ENCODE measurements around the gene GPR18.

Gene GPR18

DNA sequence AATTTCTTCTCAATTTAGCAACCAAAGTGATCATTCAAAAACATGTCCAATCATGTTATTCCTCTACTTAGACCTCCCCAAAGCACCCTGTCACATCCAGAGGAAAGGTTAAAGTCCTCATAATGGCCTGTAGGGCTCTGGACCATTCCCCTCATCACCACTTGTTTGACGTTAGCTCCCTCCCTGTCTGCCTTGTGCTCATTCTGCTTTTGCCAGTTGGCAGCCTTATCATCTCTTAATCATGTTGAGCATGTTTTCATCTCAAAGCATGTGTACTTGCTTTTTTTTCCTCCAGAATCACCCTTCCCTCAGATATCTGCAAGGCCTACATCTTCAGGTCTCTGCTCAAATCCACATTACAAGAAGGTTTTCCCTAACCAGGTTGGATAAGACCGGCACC lies 31.7 kb downstream of the GPR18 start:
- H3K27ac ChIP-seq: no peak overlapping the region
- DNase-seq (ENCODE audit: low spot score): no peak
- TF ChIP-seq CTCF (conservative IDR thresholded peaks at IDR 0.05; ENCODE audit: low read depth): no peak
- CTCF ChIA-PET: interaction anchor here (0.7 kb wide), 1 partner anchor 212 kb away, joined by 3 read pairs; no protein-coding TSS in a partner anchor
- POLR2A ChIA-PET (ENCODE audit: low non-redundant PET): no interaction called here

GRCh38 chr13:99225078-99225477 lies 33.1 kb downstream of the GPR18 start:
- DNase-seq (ENCODE audit: low spot score): no peak
- ChIA-PET CTCF (no interaction called here), POLR2A (ENCODE audit: low non-redundant PET) (no interaction called here)
- no peak overlapping the region for H3K27ac ChIP-seq
- no peak for TF ChIP-seq CTCF (conservative IDR thresholded peaks at IDR 0.05; ENCODE audit: low read depth)

DNA sequence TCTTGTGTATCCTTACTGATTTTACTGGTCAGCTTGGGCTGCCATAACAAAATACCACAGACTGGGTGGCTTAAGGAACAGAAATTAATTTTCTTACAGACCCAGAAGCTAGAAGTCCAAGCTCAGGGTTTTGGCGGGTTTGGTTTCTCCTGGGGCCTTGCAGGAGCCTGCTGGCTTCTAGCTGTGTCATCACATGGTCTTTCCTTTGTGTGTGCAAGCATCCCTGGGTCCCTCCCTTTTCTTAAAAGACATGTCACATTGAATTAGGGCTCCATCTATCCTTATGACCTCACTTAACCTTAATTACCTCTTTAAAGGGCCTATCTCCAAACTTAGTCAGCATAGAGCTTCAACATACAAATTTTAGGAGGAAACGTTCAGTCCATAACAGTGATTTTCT lies 34.2 kb downstream of the GPR18 start:
- no peak for DNase-seq (ENCODE audit: low spot score)
- H3K27ac ChIP-seq: no peak overlapping the region
- POLR2A ChIA-PET (ENCODE audit: low non-redundant PET): no interaction called here
- TF ChIP-seq CTCF (conservative IDR thresholded peaks at IDR 0.05; ENCODE audit: low read depth): no peak
- CTCF ChIA-PET: interaction anchor here (0.6 kb wide), 1 partner anchor 43 kb away, joined by 3 read pairs; no protein-coding TSS in a partner anchor

- TF ChIP-seq CTCF (conservative IDR thresholded peaks at IDR 0.05; ENCODE audit: low read depth): no peak
- no peak for DNase-seq (ENCODE audit: low spot score)
- no peak overlapping the region for H3K27ac ChIP-seq
- CTCF ChIA-PET: interaction anchor here (0.6 kb wide), 1 partner anchor 43 kb away, joined by 3 read pairs; no protein-coding TSS in a partner anchor
- POLR2A ChIA-PET (ENCODE audit: low non-redundant PET): no interaction called here
Measured at GRCh38 chr13:99223587-99223986, 34.6 kb downstream of the GPR18 start.

- DNase-seq (ENCODE audit: low spot score): no peak
- TF ChIP-seq CTCF (conservative IDR thresholded peaks at IDR 0.05; ENCODE audit: low read depth): no peak
- ChIA-PET POLR2A (ENCODE audit: low non-redundant PET) (no interaction called here), CTCF (no interaction called here)
- H3K27ac ChIP-seq: no peak overlapping the region
Measured at GRCh38 chr13:99221567-99222239, 36.5 kb downstream of the GPR18 start.

DNA sequence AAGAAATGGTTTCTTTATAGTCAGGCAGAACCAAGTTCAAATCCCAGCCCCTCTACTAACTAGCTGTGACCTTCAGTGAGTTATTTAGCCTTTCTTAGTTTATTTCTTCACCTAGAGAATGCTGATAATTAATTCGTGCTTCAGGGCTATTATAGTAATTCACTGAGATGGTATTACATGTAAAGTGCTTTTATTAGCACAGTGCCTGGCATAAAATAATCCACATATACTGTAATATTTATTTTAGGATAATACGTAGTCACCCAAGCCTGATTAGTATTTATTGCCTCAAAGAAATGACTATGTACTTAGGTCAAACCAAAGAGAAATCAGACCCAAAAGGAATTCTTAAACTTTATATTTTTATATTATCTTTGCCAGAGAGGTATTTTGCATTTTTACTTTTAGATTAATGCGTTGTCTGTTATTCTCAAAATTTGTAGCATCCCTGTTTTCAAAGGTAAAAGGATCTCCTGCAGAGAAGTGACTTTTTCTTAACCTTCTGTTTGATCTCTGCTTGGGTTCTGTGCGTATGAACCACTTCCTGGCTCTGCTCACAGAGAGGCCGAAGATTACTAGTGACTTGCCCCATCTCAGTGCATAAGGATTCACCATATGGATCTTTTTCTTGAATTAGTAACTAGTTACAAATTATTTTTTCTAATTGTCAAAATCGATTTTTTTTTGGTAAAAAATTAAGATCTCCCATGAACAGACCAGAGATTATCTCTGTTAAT lies 37.8 kb downstream of the GPR18 start:
- POLR2A ChIA-PET (ENCODE audit: low non-redundant PET): no interaction called here
- no peak for TF ChIP-seq CTCF (conservative IDR thresholded peaks at IDR 0.05; ENCODE audit: low read depth)
- no peak overlapping the region for H3K27ac ChIP-seq
- DNase-seq (ENCODE audit: low spot score): no peak
- CTCF ChIA-PET: no interaction called here
